H7 (cell line): ENCODE data around the gene NME7. TPM values are rescaled to one million over a fixed set of nuclear protein-coding genes. Genes with fewer than 3 reads are reported as not detected.
"Not testable (repeated sequence)": the region's sequence is repeated elsewhere in the genome, so short reads cannot be mapped to it uniquely, and the experiment has no call there.

Experiments used
- DNase-seq: peaks from one replicate; pipeline ENCODE4 v3.0.0; 2012
- H3K27me3 ChIP-seq: 2 replicates; pipeline ENCODE4 v1.6.0; 2011; ENCODE audit warnings: mild to moderate bottlenecking, low read length; ENCODE audit not compliant: control insufficient read depth, insufficient read depth
- H3K36me3 ChIP-seq: replicated peaks from 2 replicates; pipeline ENCODE4 v1.5.1; 2011; ENCODE audit warnings: low read length; ENCODE audit not compliant: control insufficient read depth, insufficient read depth
- H3K4me3 ChIP-seq: 2 replicates; pipeline ENCODE4 v1.5.1; 2011; ENCODE audit warnings: low read depth, mild to moderate bottlenecking, control low read depth, low read length, moderate library complexity; ENCODE audit not compliant: insufficient read depth
- total RNA-seq: library from RNA; depleted of rRNA; stranded (reverse); fragments of >200 nt; shearing (Covaris generic); gene quantifications from 2 replicates; pipeline ENCODE4 v1.2.3, GENCODE V29; 2014

The NME7 gene
- total RNA-seq, 1 experiment from 2014 or later, result 19.1 TPM

GRCh38 chr1:169133228-169133576, 234.4 kb downstream of the NME7 start:
- H3K36me3 ChIP-seq, result 0 out of 2 replicates have a peak, but pooled peaks cover 4% of the 10 kb centered on the region
- H3K4me3 ChIP-seq, result no peak overlapping the region
- DNase-seq, result no peak

GRCh38 chr1:169132512-169133227, 234.9 kb downstream of the NME7 start:
- H3K36me3 ChIP-seq, result 0 out of 2 replicates have a peak, but pooled peaks cover 4% of the 10 kb centered on the region
- DNase-seq, result no peak
- H3K4me3 ChIP-seq, result no peak overlapping the region
- H3K27me3 ChIP-seq, result no peaks in the 10 kb centered on the region

More at GRCh38 chr1:169133228-169133576, 234.4 kb downstream of the NME7 start:
- no peaks in the 10 kb centered on the region for H3K27me3 ChIP-seq

GRCh38 chr1:169130683-169131082, 236.9 kb downstream of the NME7 start:
- no peaks in the 10 kb centered on the region for H3K27me3 ChIP-seq
- DNase-seq, result no peak
- peaks cover 5% of the 10 kb centered on the region for H3K36me3 ChIP-seq
- no peak overlapping the region for H3K4me3 ChIP-seq

- Histone ChIP-seq H3K4me3 (no peak overlapping the region), H3K36me3 (peaks cover 7% of the 10 kb centered on the region), H3K27me3 (no peaks in the 10 kb centered on the region)
- no peak for DNase-seq
These were observed 238.3 kb downstream of the NME7 start for GRCh38 chr1:169129109-169129784.

GRCh38 chr1:169128562-169128961, 239.0 kb downstream of the NME7 start:
- DNase-seq, result no peak
- no peak overlapping the region for H3K4me3 ChIP-seq
- H3K36me3 ChIP-seq, result peaks cover 7% of the 10 kb centered on the region
- no peaks in the 10 kb centered on the region for H3K27me3 ChIP-seq

- DNase-seq, result no peak
- H3K27me3 ChIP-seq, result no peaks in the 10 kb centered on the region
- H3K36me3 ChIP-seq, result peaks cover 7% of the 10 kb centered on the region
- no peak overlapping the region for H3K4me3 ChIP-seq
These were observed 240.3 kb downstream of the NME7 start for GRCh38 chr1:169127305-169127704.

- H3K36me3 ChIP-seq, result peaks cover 5% of the 10 kb centered on the region
- DNase-seq, result no peak
These were observed 241.3 kb downstream of the NME7 start for GRCh38 chr1:169126335-169126734.

GRCh38 chr1:169125597-169125996, 242.0 kb downstream of the NME7 start:
- not testable (repeated sequence) for H3K27me3 ChIP-seq, H3K4me3 ChIP-seq, H3K36me3 ChIP-seq, DNase-seq

More at GRCh38 chr1:169126335-169126734, 241.3 kb downstream of the NME7 start:
- H3K4me3 ChIP-seq, result no peak overlapping the region
- no peaks in the 10 kb centered on the region for H3K27me3 ChIP-seq

GRCh38 chr1:169124459-169124858, 243.1 kb downstream of the NME7 start:
- H3K4me3 ChIP-seq, result no peak overlapping the region
- peaks cover 5% of the 10 kb centered on the region for H3K36me3 ChIP-seq
- no peak for DNase-seq

GRCh38 chr1:169122976-169123375, 244.6 kb downstream of the NME7 start:
- H3K36me3 ChIP-seq, result peaks cover 3% of the 10 kb centered on the region
- no peaks in the 10 kb centered on the region for H3K27me3 ChIP-seq
- H3K4me3 ChIP-seq, result no peak overlapping the region
- DNase-seq, result no peak

More at GRCh38 chr1:169124459-169124858, 243.1 kb downstream of the NME7 start:
- H3K27me3 ChIP-seq, result no peaks in the 10 kb centered on the region

GRCh38 chr1:169121146-169121923, 246.3 kb downstream of the NME7 start:
- H3K36me3 ChIP-seq, result peaks cover 1% of the 10 kb centered on the region; the same call in 1 of the 2 replicates
- no peak for DNase-seq
- no peaks in the 10 kb centered on the region for H3K27me3 ChIP-seq
- no peak overlapping the region for H3K4me3 ChIP-seq

GRCh38 chr1:169120066-169120465, 247.5 kb downstream of the NME7 start:
- DNase-seq, result no peak
- H3K27me3 ChIP-seq, result no peaks in the 10 kb centered on the region
- peaks cover 1% of the 10 kb centered on the region; the same call in 1 of the 2 replicates for H3K36me3 ChIP-seq
- no peak overlapping the region for H3K4me3 ChIP-seq

- no peak for DNase-seq
- no peak overlapping the region for H3K4me3 ChIP-seq
- no peaks in the 10 kb centered on the region for H3K27me3 ChIP-seq
- peaks cover 2% of the 10 kb centered on the region for H3K36me3 ChIP-seq
These were observed 248.2 kb downstream of the NME7 start for GRCh38 chr1:169119405-169119804.

- DNase-seq, result no peak
- Histone ChIP-seq H3K27me3 (no peaks in the 10 kb centered on the region), H3K36me3 (peaks cover 2% of the 10 kb centered on the region), H3K4me3 (no peak overlapping the region)
These were observed 249.4 kb downstream of the NME7 start for GRCh38 chr1:169118227-169118626.
